SK-N-MC (cell line): Measurements from ENCODE around the gene PARP9.

Source experiments
- DNase-seq: peaks from one replicate; pipeline ENCODE4 v3.0.0-alpha.2; 2011; ENCODE audit warnings: low read depth, low spot score
- H3K27ac ChIP-seq: fragments of 200-600 bp; sonication (generic); 2 replicates; pipeline ENCODE4 v1.5.1; 2016; ENCODE audit warnings: mixed run types
- H3K36me3 ChIP-seq: fragments of 200-600 bp; sonication (generic); 2 replicates; pipeline ENCODE4 v1.6.1; 2017; ENCODE audit warnings: antibody characterized with exemption, low read length, mixed read lengths; ENCODE audit not compliant: insufficient read depth
- H3K4me3 ChIP-seq: fragments of 200-600 bp; sonication (generic); 2 replicates; pipeline ENCODE4 v1.5.1; 2016
- H3K9ac ChIP-seq: fragments of 200-600 bp; sonication (generic); 2 replicates; pipeline ENCODE4 v1.8.0; 2017; ENCODE audit warnings: mixed run types, mixed read lengths; ENCODE audit not compliant: insufficient read length
- H3K9me3 ChIP-seq: fragments of 200-600 bp; sonication (generic); 2 replicates; pipeline ENCODE4 v1.6.1; 2017; ENCODE audit warnings: low read depth, mild to moderate bottlenecking, antibody characterized with exemption, low read length, moderate library complexity, mixed read lengths
- EZH2 ChIP-seq: fragments of 200-600 bp; sonication (generic); IDR thresholded peaks from one replicate; pipeline ENCODE4 v1.6.1; 2017; ENCODE audit warnings: antibody characterized with exemption
- FOXP2 ChIP-seq: optimal IDR thresholded peaks from 2 replicates; pipeline ENCODE3; 2011; ENCODE audit warnings: mild to moderate bottlenecking, moderate library complexity; ENCODE audit not compliant: insufficient read depth; ENCODE audit errors: extremely low read length, control extremely low read depth
- POLR2AphosphoS5 ChIP-seq: IDR thresholded peaks from 2 replicates; pipeline ENCODE4 v1.6.1; 2012; ENCODE audit warnings: mild to moderate bottlenecking, low read depth, low read length, borderline replicate concordance

PARP9 gene

DNA sequence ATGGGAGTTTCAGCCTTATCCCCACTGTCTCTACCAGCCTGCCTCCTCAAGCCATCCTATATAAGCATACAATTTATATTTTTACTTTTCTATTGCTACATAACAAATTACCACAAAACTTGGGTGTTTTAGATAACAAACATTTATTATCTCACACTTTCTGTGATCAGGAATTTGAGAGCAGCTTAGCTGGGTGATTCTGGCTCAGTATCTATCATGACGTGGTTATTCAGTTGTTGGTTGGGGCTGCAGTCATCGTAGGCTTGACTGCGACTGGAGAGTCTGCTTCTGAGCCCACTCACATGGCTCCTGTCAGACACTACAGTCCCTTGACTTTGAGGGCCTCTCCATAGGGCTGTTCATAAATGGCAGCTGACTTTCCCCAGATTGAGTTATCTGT, 34.1 kb upstream of the PARP9 start:
- no peaks in the 10 kb centered on the region for H3K9me3 ChIP-seq
- no peak for DNase-seq
- no peak overlapping the region for H3K9ac ChIP-seq
- H3K4me3 ChIP-seq = no peak overlapping the region
- TF ChIP-seq FOXP2 = no peak
- no peak for TF ChIP-seq POLR2AphosphoS5
- no peak for TF ChIP-seq EZH2
- H3K36me3 ChIP-seq = no peaks in the 10 kb centered on the region
- H3K27ac ChIP-seq = no peak overlapping the region

DNA sequence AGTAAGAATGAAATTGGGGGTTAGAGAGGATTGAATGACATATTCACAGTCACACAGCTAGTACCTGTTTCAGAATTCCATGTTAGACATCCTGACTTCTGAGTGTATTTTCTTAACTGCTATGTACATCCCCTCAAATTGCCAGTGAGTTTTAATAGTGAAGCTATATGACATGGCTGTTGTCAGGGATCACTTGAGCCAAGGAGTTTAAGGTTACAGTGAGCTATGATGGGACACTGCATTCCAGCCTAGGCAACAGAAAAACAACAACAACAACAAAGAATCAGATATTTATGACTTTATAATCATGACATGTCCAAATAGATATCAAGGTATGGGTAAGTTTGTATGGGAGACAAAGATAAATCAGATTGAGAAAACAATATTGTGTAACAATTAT, 29.9 kb upstream of the PARP9 start:
- no peak overlapping the region for H3K27ac ChIP-seq

DNA sequence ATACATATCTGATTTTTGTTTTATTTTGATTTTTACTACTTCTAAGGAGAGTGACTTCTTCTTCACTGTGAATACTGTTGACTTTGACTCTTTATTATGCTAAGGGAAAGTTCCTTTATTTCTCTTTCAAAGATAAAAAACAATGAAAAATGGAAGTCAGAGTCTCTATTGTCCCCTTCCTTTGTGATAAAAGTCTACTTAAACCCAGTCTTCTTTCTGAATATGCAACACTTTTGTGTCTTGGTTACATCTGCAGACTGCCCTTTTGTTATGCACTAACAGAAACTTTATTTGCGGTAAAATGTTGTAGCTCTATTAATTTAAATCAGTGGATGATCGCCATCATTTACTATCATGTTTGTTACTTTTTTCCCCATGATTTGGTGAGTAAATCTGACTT, 26.5 kb upstream of the PARP9 start:
- no peak for DNase-seq
- H3K27ac ChIP-seq = no peak overlapping the region

More for the DNA sequence above, 29.9 kb upstream of the PARP9 start:
- H3K9me3 ChIP-seq = no peaks in the 10 kb centered on the region
- no peak for TF ChIP-seq FOXP2
- no peak for TF ChIP-seq POLR2AphosphoS5
- no peak for TF ChIP-seq EZH2
- DNase-seq = no peak
- no peak overlapping the region for H3K4me3 ChIP-seq
- no peak overlapping the region for H3K9ac ChIP-seq
- no peaks in the 10 kb centered on the region for H3K36me3 ChIP-seq

DNA sequence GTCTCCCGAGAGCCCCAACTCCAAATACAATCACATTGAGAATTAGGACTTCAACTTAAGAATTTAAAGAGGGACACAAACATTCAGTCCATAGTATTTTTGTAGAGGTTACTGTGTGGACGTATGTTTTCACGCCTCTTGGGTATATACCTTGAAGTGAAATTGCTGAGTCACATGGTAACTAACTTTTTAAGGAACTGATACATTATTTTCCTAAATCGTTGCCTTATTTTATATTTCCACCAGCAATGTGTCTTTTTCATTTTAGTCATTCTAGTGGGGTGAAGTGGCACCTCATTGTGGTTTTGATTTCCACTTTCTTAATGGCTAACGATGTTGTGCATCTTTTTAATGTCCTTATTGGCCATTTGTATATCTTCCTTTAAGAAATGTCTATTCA, 25.2 kb upstream of the PARP9 start:
- H3K9me3 ChIP-seq = no peaks in the 10 kb centered on the region
- H3K27ac ChIP-seq = no peak overlapping the region
- no peak overlapping the region for H3K9ac ChIP-seq
- TF ChIP-seq FOXP2 (no peak), POLR2AphosphoS5 (no peak), EZH2 (no peak)
- no peak for DNase-seq
- H3K36me3 ChIP-seq = no peaks in the 10 kb centered on the region
- no peak overlapping the region for H3K4me3 ChIP-seq

More for the DNA sequence above, 26.5 kb upstream of the PARP9 start:
- no peak overlapping the region for H3K4me3 ChIP-seq
- no peak overlapping the region for H3K9ac ChIP-seq
- no peaks in the 10 kb centered on the region for H3K9me3 ChIP-seq
- H3K36me3 ChIP-seq = no peaks in the 10 kb centered on the region
- TF ChIP-seq POLR2AphosphoS5 (no peak), EZH2 (no peak), FOXP2 (no peak)

DNA sequence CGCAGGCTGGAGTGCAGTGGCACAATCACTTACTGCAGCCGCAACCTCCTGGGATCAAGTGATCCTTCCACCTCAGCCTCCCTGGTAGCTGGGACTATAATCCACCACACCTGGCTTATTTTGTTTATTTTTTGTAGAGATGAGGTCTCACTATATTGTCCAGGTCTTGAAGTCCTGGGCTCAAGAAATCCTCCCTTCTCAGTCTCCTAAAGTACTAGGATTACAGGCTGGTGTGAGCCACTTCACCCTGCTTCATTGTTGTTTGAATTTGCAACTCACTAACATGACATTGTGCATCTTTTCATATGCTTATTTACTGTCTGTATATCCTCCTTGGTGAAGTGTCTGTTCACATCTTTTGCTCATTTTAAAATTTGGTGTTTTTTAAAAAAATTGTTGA, 23.5 kb upstream of the PARP9 start:
- no peaks in the 10 kb centered on the region for H3K36me3 ChIP-seq
- H3K4me3 ChIP-seq = no peak overlapping the region
- TF ChIP-seq EZH2 (no peak), POLR2AphosphoS5 (no peak), FOXP2 (no peak)
- no peaks in the 10 kb centered on the region for H3K9me3 ChIP-seq
- no peak overlapping the region for H3K27ac ChIP-seq
- DNase-seq = no peak
- H3K9ac ChIP-seq = no peak overlapping the region

DNA sequence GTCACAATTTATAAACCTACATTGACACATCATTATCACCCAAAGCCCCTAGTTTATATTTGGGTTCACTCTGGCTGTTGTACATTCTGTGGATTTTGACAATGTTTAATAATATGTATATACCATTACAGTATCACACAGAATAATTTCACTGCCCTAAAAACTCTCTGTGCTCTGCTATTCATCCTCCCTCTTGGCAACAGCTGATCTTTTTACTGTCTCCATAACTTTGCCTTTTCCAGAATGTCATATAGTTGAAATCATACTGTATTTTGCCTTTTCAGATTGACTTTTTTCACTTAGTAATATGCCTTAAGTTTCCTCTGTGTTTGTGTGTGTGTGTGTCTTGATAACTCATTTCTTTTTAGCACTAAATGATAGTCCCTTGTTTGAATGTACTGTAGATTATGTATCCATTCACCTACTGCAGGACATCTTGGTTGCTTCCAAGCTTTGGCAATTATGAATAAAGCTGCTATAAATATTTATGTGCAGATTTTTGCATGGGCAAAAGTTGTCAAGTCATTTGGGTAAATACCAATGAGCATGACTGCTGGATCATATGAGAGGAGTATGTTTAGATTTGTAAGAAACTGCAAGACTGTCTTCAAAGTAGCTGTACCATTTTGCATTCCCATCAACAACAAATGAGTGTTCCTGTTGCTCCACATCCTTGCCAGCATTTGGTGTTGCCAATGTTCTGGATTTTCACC, 22.8 kb upstream of the PARP9 start:
- Histone ChIP-seq H3K9me3 (no peaks in the 10 kb centered on the region; the same call in 1 of the 2 replicates), H3K4me3 (no peak overlapping the region), H3K27ac (no peak overlapping the region), H3K36me3 (no peaks in the 10 kb centered on the region), H3K9ac (no peak overlapping the region)
- no peak for DNase-seq
- TF ChIP-seq FOXP2 (no peak), POLR2AphosphoS5 (no peak), EZH2 (no peak)

DNA sequence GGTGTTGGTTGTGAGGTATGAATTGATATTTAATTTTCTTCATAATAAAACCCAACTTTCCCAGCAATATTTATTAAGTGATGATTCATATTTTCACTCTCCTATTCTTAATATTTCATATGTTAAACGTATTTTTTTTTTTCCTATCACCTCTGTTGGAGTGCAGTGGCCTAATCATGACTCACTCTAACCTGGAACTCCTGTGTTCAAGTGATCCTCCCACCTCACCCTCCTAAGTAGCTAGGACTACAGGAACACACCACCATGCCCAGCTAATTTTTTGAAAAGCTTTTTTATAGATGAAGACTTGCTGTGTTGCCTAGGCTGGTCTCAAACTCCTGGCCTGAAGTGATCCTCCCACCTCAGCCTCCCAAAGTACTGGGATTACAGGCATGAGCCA, 22.0 kb upstream of the PARP9 start:
- no peak overlapping the region for H3K9ac ChIP-seq
- no peaks in the 10 kb centered on the region; the same call in 1 of the 2 replicates for H3K9me3 ChIP-seq
- no peak for DNase-seq
- H3K36me3 ChIP-seq = no peaks in the 10 kb centered on the region
- H3K4me3 ChIP-seq = no peak overlapping the region
- TF ChIP-seq FOXP2 (no peak), POLR2AphosphoS5 (no peak), EZH2 (no peak)
- H3K27ac ChIP-seq = no peak overlapping the region

DNA sequence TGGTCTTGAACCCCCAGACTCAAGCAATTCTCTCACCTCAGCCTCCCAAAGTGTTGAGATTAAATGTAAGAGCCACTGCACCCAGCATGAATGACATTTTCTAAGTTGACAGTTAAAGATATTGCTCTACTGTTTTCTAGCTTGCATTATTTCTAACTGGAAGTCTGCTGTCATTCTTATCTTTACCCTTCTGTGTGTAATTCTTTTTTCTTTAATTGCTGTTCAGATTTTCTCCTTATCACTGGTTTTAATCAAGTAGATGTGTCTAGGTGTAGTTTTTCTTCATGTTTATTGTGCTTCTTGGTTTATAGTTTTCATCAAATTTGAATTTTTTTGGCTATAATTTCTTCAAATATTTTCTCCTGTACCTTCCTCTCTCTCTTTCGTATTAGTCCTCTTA, 18.3 kb upstream of the PARP9 start:
- Histone ChIP-seq H3K4me3 (no peak overlapping the region), H3K9ac (no peak overlapping the region), H3K9me3 (no peaks in the 10 kb centered on the region; the same call in 1 of the 2 replicates), H3K27ac (no peak overlapping the region), H3K36me3 (no peaks in the 10 kb centered on the region)
- no peak for TF ChIP-seq EZH2
- TF ChIP-seq POLR2AphosphoS5 = no peak
- no peak for TF ChIP-seq FOXP2
- no peak for DNase-seq

DNA sequence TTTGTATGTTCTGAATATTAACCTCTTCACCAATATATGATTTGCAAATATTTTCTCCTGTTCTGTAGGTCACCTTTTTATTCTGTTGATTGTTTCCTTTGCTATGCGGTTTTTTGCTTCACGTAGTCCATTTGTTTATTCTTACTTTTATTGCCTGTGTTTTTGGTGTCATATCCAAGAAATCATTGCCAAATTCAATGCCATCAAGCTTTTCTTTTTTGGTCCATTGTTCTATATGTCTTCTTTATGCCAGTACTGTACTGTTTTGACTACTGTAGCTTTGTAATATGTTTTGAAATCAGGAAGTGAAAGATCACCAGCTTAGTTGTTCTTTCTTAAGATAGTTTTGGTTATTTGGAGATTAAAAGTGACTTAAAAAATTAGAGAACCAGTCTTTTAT, 17.5 kb upstream of the PARP9 start:
- DNase-seq = no peak
- no peaks in the 10 kb centered on the region for H3K36me3 ChIP-seq

More for the DNA sequence above, 17.5 kb upstream of the PARP9 start:
- no peaks in the 10 kb centered on the region; the same call in 1 of the 2 replicates for H3K9me3 ChIP-seq
- no peak overlapping the region for H3K9ac ChIP-seq
- no peak for TF ChIP-seq FOXP2
- H3K27ac ChIP-seq = no peak overlapping the region
- H3K4me3 ChIP-seq = no peak overlapping the region
